ENCODE results near the gene SDK2.

Gene SDK2

DNA sequence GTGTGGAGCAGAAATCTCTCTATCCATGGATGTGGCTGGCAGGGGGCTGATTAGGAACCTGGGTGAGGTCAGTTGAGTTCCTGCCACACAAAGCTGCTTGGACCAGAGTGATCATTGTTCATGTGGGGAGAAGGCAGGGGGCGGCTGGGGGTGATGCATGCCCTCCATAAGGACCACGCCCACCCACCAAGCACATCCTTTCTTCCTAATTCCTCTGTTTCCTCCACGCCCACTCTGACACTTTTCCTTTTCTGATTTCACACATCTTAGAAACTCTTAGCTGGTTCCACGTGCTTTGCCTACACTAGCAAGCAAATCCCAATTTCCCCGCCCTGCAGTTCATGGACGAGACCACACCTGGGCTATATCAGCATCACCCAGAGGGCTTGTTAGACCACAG, 108.5 kb downstream of the SDK2 start:
- DNase-seq (ENCODE audit: low read depth) = no peak

DNA sequence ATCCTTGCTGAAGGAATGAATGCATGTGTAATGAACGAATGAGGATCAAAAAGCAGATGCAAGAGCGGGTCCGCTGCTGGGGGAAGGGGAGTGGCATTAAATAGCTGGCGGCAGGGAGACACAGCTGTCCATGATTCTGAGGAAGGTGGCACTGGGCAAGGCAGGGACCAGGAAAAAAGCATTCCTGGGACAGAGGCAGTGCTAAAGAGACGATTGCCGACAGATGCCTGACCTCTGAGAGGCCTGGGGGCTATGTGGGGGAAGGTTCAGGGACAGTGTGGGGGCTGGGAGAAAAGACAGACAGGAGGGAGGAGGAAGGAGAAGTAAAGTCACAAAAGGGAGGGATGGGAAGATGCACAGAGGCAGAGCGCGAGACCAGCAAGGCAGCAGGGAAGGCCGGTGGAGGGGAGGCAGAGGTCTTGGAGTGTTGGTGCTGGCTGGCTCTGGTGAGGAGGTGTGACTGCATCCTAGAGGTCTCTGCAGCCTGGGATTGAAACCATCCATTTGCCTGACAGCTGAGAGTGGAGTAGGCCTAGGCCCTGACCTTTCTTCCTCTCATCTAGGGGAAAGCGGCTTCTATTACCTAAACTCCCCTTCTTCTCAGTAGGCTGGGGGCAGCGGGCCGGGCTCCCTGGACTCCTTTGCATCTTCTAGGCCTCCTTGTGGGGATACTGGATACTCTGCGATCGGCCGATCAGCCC, 109.9 kb downstream of the SDK2 start:
- no peak for DNase-seq (ENCODE audit: low read depth)

DNA sequence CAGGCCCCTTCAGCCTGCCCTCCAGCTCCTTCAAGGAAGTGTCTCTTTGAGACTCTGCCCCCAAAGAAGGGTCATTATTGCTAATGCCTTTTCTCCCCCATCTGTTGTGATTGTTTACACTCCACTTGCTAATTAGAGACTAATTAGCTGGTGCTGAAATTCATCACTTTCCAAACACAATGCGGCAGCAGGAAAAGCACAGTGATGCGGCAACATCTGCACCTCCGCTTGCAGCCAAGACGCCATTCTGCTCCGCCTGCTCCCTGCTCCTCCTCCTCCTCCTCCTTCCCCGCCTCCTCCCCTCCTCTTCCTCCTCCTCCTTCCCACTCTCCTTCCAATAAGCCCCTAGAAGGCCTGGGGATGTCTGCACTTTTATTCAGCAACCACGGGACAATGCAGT, 110.5 kb downstream of the SDK2 start:
- no peak for DNase-seq (ENCODE audit: low read depth)

DNA sequence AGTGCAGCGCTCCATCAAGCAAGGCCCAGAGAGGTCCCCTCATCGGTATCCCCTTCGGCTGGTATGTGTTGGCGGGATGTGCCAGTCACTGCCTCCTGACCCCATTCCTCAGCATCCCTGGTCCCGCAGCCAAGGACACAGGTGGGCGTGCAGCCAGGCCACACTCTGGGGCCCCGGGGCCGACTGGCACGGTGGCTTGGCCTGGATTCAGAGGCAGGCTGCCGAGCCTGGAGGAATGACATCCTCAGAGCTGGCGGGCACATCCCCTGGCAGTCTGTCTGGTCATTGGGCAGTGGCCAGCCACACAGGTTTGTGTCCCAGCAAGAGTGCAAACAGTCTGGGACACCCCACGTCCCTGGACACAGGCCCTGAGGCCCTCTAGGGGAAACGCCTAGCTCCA, 111.1 kb downstream of the SDK2 start:
- no peak for DNase-seq (ENCODE audit: low read depth)

DNA sequence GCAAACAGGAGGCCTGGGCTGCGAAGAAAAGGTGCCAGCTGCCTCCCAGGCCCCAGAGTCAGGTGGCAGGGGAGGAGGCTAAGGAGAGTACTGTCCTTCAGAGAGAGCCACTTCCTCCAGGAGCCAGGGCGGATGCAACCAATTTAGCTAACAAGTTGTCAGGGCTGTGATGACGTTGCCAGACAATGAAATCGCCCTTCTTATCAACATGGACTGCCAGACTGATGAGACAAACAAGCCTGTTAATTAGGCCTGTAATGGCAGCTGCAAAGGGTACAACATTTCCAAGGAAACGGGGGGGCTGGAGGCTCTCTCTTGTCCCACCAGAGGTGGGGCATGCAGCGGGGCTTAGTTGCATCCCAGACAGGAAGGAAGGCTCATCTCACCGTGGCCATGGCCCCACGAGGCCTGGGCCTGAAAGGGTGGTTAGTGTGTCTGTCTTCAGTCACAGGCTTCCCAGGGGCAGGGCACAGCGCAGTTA, 111.8 kb downstream of the SDK2 start:
- DNase-seq (ENCODE audit: low read depth) = no peak

DNA sequence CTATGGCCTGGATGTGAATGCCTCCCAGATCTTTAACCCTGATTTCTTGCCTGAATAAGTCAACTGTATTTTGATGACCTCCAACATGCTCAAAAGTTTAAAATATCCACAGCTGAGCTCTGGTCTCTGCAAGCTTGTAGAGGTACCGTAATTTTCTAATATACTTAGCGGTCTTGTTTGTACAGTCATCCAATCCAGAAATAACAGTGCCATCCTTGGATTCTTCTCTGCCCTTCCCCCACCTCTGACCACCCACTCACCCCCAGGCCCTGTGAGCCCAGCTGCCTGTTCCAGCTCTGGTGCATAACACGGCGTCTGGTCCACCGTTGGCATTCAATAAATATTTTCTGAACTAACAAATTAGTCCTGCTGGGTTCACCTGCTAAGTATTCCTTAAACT, 113.1 kb downstream of the SDK2 start:
- no peak for DNase-seq (ENCODE audit: low read depth)

DNA sequence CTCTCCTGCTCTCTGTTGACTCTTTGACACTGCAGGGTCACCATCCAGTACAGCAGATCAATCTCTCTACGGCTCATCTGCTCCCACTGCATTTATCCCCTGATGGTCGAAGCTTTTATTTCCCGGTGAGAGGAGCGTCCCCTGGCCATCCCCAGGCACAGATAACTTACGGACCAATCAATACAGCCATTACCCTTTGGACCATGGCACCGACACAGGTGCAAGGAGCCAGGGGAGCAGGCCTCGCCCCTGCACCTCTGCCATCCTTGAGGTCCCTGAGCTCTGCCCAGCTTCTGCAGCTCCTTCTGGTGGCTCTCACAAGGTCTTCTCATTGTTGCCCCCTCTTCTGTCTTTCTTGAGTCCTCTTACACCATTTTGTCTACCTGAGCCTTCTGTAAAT, 115.6 kb downstream of the SDK2 start:
- DNase-seq (ENCODE audit: low read depth) = no peak

DNA sequence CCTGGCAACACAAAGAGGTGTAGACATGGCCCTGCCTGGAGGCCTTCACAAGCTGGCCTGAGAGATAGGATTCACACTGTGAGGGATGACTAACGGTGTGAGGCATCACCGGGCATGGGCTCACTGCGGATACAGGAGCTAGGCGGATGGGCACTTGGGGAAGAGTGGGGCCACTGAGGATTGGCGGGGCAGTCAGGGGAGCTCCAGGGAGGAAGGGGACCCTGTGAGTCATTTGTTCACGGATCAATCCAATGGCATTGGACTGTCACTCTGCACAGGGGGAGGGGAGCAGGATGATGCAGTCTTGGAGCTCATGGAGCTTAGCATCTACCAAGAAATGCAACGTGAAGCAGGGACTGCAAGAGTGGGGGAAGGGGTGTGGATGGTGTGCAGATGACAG, 117.3 kb downstream of the SDK2 start:
- DNase-seq (ENCODE audit: low read depth) = no peak

DNA sequence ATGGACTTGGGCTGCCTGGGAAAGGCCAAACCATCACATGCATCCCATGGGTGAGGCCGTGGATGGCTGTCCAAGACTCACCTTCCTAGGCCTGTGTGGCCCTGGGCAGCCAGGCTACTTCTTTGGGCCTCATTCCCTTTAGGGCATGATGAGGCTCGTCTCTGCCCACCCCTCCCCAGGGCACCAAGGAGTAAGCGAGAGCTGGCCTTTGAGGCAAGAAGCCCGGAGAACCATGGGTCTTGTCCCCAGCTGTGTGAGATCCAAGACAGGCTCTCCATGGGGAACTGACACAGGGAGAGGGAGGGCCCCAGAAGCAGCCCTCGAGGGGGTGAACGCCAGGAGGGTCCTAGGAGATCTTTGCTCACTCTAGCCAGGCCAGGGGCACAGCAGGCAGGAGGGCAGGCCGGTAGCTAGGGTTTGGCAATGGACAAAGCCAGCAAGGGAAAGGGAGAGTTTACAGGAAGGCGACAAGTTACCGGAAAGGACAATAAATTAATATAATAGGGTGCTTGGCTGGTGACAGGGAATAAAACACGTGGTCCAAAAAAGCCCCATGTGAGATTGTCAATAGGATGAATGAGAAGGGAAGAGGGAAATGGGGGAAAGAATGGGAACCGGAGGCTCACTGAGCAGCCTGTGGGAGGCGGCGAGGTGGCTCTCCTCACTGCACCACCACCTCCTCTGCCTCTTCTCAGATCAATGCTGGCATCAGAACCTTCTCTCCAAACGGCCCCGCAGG, 119.1 kb downstream of the SDK2 start:
- no peak for DNase-seq (ENCODE audit: low read depth)

DNA sequence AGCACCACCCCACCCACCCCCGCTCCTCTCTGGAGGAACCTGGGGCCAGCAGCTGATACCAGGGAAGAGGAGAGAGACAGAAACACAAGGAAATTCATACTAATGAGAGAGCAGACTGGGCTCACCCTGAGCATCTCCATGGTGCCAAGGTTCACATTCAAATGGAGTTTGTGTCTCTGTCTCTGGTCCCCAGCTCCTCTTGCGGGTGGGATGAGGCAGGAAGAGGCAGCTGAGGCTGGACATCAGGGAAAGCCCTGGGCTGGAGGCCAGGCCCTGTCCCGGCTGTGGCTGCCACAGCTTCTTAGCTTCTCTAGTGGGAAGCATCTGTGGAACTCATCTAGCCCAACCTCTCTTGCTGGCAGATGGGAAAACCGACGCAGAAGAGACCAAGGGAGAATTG, 121.5 kb downstream of the SDK2 start:
- DNase-seq (ENCODE audit: low read depth) = no peak

DNA sequence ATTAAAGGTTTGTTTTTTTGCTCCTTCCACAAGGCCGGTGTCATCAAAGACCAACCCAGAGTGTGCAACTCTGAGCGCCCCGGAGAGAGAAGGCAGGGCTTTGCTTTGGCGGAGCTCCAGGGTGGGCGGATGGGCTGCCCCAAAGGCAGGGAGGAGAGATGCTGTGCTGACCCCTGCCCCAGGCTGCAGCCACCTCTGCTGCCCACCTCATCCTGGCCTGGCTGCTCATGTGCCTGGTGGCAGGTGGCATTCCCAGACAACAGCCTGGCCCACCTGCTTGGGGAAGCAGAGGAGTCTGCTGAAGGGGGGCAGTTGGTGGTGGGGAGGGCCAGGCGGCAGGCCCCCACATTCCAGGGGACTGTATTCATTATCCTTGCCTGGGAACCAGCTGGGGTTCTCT, 122.1 kb downstream of the SDK2 start:
- DNase-seq (ENCODE audit: low read depth) = no peak

DNA sequence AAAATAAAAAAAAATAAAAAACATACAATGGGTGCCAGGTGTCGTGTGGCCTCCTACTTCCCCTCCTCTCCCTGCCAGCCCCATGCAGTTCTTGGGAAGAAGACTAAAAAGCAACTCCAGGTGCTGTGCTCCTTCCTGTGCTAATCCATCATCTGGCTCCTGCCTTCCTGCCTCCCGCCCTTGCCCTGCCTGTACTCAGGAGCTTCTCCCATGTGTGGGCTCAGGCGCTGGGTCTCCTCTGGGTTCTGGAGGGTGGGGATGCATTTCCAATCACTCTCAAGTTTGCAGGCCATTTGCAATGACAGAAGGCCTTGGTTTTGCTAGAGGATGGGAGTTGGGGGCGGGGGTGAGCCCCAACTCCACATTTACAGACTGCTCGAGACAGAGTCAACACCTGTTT, 122.9 kb downstream of the SDK2 start:
- DNase-seq (ENCODE audit: low read depth) = no peak

DNA sequence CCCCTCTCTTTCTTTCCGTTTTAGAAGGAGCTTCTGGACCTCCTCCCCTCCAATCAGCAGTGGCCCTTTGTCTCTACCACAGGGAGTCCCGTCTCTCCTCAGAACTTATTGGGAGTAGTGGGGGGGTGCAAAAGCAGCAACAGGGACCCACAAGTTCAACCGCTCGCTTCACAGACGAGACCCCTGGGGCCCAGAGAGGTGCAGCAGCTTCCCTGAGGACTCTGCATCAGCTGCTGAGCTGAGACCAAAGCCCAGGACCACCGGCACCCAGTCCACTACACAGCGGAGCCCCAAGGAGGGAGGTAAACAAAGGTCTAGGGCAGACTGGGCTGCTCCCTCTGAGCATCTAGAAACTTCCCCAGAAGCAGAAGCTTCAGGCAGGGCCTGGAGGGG, 123.9 kb downstream of the SDK2 start:
- DNase-seq (ENCODE audit: low read depth) = no peak

DNA sequence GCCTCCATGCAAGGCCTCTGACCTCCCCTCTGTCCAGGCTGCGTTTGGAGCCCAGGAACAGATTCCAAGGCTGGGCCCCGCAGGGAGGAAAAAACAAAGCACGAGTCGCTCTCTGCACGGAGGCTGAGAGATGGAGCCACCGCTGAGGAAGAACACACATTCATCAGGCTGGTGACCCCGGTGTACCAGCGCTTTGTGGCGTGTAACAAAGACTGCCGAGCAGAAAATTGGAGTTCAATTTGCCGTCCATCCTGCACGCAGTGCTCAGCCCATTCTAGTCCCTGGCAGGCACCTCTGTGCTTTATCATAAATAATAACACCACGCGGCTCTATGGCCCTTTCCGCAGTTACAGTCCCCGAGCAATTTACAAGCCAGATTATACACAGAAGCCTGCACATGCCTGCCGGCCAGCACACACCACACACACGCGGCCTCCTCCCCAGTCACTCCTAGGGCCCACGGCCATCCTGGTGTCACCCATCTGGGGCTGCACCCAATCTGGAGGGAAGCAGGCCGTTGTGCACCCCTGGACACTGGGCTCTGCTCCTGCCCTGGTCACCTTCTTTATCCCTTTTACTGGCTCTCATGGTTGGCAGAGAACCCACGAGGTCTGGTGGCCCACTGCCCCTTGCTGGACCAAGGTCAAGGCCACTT, 124.4 kb downstream of the SDK2 start:
- DNase-seq (ENCODE audit: low read depth) = no peak

DNA sequence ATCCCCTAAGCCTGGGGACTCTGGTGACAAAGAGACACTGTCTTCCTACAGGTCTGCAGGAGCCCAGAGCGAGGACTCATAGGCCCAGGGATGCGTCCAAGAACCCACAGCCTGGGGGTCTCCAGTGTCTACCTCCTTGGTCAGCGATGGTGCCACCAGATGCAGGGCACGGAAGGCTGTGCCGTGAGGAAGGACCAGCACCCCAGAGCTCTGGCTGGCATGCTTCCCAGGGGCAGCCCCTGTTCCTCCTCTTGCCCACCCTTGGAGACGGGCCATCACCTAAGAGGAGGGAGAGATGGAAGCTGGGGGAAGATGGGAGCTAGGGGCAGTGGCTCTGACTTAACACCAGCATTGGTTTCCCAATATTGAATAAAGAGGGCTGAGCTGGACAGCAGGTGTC, 125.2 kb downstream of the SDK2 start:
- DNase-seq (ENCODE audit: low read depth) = no peak

DNA sequence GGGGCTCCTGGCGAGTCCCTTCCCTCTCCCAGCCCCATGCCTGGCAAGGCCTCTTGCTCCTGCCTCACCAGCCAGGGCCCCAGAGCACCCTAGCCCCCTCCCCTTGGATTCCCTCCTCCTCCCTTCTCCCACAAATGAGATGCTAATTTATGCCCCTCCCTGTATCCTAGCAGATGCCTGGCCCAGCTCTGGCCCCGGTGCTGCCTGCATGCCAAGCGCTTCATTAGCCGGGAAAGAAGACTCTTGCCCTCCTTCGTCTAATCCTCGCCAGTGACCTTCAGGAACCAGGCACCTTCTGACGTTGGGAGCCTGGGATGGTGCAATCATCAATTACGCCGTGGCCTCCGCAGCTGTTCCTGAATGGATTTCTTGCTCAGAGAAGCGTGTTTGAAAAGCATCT, 127.8 kb downstream of the SDK2 start:
- DNase-seq (ENCODE audit: low read depth) = no peak

DNA sequence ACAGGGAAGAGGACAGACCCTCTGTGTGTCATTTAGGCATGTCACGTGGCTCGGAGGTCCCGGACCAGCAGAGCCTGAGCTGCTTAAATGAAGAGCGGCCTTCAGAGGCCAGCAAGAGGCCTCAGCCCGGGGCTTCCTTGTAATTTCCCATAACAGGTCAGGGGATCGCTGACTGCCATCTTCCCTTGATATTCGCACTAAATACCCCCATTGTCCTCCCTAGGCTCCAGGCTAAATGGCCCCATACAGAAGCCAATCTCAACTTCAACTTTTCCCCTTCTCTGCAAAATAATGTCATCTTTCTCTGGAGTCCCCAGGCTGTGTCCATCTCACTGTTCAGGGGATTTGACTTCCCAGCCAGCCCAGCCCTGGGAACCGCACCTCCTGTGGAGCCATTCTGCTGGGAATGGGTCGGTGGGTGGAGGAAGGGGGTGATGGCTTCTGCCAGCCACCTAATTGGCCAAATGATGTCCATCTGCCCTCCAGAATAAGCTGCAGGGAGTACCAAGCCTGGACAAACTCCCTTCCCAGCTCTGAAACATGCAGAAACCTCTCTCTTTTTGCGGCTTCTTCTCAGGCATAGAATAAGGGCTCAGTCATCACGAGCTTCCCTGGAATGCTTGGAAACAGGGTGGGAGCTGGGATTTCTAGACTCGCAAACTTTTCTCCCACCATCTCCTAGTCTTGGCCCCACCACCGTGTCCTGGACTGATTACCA, 129.9 kb downstream of the SDK2 start:
- no peak for DNase-seq (ENCODE audit: low read depth)

DNA sequence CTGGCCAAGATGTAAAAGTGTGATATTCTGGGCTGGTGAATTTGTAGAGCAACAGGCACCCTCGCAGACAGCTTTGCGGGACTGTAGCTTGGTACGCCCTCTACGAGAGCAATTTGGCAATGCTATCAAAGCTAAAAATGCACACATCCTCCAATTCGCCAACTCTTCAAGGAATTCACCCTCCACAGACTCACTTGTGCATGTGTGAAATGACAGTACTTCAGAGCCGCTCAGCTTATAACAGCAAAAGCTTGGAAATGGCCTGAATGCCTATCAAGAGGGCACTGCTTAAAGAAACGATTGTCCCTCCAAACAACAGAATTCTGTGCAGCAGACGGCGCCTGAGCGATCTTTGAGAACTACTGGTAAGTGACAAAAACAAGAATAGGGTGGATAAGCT, 130.8 kb downstream of the SDK2 start:
- no peak for DNase-seq (ENCODE audit: low read depth)

DNA sequence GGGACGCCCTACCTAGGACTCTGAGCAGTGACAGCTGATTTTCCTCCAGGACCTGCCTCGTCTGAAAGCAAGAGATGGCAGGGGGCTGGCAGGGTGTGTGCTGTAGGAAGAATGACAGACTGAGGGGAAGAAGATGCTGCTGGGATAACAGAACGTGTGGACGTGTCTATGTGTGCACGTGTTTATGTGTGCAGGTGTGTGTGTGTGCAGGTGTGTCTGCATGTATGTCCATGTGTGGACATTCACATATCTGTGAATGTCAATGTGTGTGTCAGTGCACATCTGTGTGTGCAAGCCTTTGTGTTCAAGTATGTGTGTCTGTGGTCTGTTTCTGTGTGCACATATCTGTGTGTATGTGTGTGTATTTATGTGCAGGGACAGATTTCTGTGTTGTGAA, 132.5 kb downstream of the SDK2 start:
- DNase-seq (ENCODE audit: low read depth) = no peak

DNA sequence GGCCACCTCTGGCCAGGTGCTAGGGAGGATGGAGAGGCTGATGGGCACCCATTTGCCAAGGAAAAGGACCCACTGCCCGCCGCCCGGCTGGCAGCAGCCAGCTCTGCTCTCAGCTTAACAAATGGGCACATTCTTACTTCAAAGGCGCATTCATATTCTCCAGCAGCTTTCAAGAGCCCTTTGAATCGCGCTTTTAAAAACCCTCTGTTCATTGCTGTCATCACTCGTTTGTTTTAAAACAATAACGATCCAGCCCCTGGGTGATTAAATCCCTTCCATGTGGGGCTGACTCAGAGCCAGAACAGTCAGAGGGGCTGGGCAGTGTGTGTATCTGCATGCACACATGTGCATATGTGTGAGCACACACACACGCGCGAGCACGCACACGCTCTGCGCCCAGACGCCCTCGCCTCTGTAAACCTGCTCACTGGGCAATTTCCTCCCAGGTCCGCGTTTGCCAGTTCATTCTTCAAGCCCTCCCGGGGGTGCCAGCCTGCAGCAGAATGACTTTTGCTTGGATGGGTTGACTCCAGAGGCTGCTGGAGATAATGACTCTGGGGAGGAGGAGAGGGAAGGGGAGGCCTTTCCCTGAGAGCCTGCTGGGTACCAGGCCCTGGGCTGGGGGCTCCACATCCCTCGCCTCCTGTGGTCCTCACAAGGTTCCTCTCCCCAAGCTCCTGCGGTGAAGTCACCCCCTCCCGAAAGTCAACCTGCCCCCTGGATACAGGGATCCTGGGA, 133.1 kb downstream of the SDK2 start:
- DNase-seq (ENCODE audit: low read depth) = no peak

DNA sequence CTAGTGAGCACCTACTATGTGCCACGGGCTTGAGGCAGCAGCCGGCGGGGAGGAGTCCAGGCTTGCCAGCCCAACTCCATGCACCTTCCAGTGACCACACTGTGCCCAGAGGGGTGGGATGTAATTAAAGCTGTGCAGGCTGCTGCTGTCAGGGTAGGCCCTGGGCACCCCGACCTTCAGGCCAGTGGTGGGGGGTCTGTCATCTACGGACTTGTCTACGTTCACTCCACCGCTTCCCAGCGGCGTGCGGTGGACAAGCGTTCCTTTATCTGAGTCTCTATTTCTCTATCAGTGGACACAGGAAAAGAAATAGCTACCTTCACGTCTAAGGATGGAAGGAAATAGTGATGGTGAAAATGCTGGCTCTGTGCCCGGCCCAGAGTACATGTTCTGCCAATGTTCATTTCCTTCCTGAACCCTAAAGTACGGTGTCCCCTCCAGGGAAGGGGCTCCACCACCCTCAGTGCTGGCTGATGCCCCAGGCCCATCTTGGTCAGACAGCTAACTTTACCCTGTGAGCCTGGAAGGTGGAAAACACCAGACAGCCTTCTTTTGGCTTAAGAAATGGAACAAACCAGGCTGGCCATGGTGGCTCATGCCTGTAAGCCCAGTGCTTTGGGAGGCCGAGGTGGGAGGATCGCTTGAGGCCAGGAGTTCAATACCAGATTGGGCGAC, 135.2 kb downstream of the SDK2 start:
- DNase-seq (ENCODE audit: low read depth) = no peak

Measured in iris pigment epithelial cell (primary cell).